Endothelial cell of umbilical vein (primary cell): ENCODE measurements around the gene NEUROD1. TPM values are rescaled to one million over a fixed set of nuclear protein-coding genes. Genes with fewer than 3 reads are reported as not detected.

ENCODE experiments used
- BruUV-seq: library from RNA; stranded (reverse); fragments of 400-500 nt; replicated peaks from 2 replicates; lab custom pipeline; 2021; lab: Mats Ljungman, UMichigan
- CTCF ChIA-PET: fragments of 300-600, 350-600 bp; sonication (Branson Sonifier 250); formaldehyde crosslinking; loops from one replicate; lab custom pipeline; 2021; ENCODE audit warnings: antibody characterized with exemption, inconsistent platforms; lab: Charles Lee
- POLR2A ChIA-PET: fragments of 300-600, 350-600 bp; sonication (Branson Sonifier 250); formaldehyde crosslinking; loops from one replicate; lab custom pipeline; 2021; ENCODE audit warnings: antibody characterized with exemption, inconsistent platforms; lab: Charles Lee
- DNase-seq: peaks from one replicate; pipeline ENCODE4 v3.0.0-alpha.2; 2011; ENCODE audit warnings: low read depth, low spot score
- FAIRE-seq: peaks from 2 replicates; lab custom pipeline; 2011; peaks lifted over from hg19 to GRCh38; lab: Jason Lieb, UNC
- H2AFZ ChIP-seq: 2 replicates; pipeline ENCODE4 v1.6.0; 2012; ENCODE audit warnings: low read depth, low read length, control low read depth, inconsistent platforms
- H3K27ac ChIP-seq: 2 replicates; pipeline ENCODE4 v1.5.1; 2011; ENCODE audit warnings: low read depth, mild to moderate bottlenecking, control low read depth, low read length, moderate library complexity; ENCODE audit not compliant: insufficient read depth
- H3K27me3 ChIP-seq, 2 experiments: 2 replicates each; pipeline versions ENCODE4 v1.6.0 to v1.6.1; 2011; ENCODE audit warnings: low read length in 2 of 2, mixed read lengths in 1 of 2; ENCODE audit not compliant: control insufficient read depth in 2 of 2, insufficient read depth in 2 of 2
- H3K36me3 ChIP-seq, 2 experiments: 2 replicates in 1 of 2; 3 replicates in 1 of 2; pipeline ENCODE4 v1.5.1; 2011; ENCODE audit warnings: low read length in 2 of 2, mild to moderate bottlenecking in 1 of 2, moderate library complexity in 1 of 2; ENCODE audit not compliant: control insufficient read depth in 2 of 2, insufficient read depth in 2 of 2; ENCODE audit errors: extremely low read depth in 1 of 2
- H3K4me1 ChIP-seq: 3 replicates; pipeline ENCODE4 v1.5.1; 2011; ENCODE audit warnings: mild to moderate bottlenecking, low read length; ENCODE audit not compliant: control insufficient read depth, insufficient read depth; ENCODE audit errors: extremely low read depth
- H3K4me2 ChIP-seq: 2 replicates; pipeline ENCODE4 v1.6.1; 2011; ENCODE audit warnings: low read length, control low read depth, mixed read lengths; ENCODE audit not compliant: insufficient read depth
- H3K4me3 ChIP-seq, 3 experiments: fragments of 200-600 bp in 1 of 3; sonication (generic), shearing (Covaris generic) in 1 of 3; replicated peaks in 1 of 3; 2 replicates each; pipeline ENCODE4 v1.5.1; 2011 to 2016; ENCODE audit warnings: control low read depth in 3 of 3, low read length in 3 of 3, mild to moderate bottlenecking in 2 of 3, inconsistent platforms in 1 of 3, low read depth in 1 of 3, moderate library complexity in 1 of 3; ENCODE audit not compliant: insufficient read depth in 1 of 3
- H3K79me2 ChIP-seq: 2 replicates; pipeline ENCODE4 v1.6.0; 2012; ENCODE audit warnings: low read length, inconsistent platforms; ENCODE audit not compliant: control insufficient read depth, insufficient read depth
- H3K9ac ChIP-seq: replicated peaks from 2 replicates; pipeline ENCODE3; 2011; ENCODE audit warnings: low read length, control low read depth; ENCODE audit not compliant: insufficient read depth; ENCODE audit errors: extremely low read depth
- H3K9me1 ChIP-seq: replicated peaks from 3 replicates; pipeline ENCODE4 v1.6.0; 2011; ENCODE audit warnings: mild to moderate bottlenecking, low read length; ENCODE audit not compliant: control insufficient read depth, insufficient read depth; ENCODE audit errors: extremely low read depth
- H3K9me3 ChIP-seq: replicated peaks from 2 replicates; pipeline ENCODE4 v1.5.1; 2012; ENCODE audit warnings: low read length, inconsistent platforms; ENCODE audit not compliant: control insufficient read depth, insufficient read depth
- H4K20me1 ChIP-seq: replicated peaks from 2 replicates; pipeline ENCODE3; 2011; ENCODE audit warnings: mild to moderate bottlenecking, low read length; ENCODE audit not compliant: control insufficient read depth, insufficient read depth; ENCODE audit errors: extremely low read depth
- EZH2 ChIP-seq: IDR thresholded peaks from 2 replicates; pipeline ENCODE4 v1.6.1; 2012; ENCODE audit warnings: borderline replicate concordance, low read depth, mild to moderate bottlenecking, moderate library complexity, low read length, inconsistent platforms; ENCODE audit not compliant: severe bottlenecking
- FOS ChIP-seq: IDR thresholded peaks from 2 replicates; pipeline ENCODE4 v1.6.1; 2011; ENCODE audit warnings: mild to moderate bottlenecking, low read length, moderate library complexity, borderline replicate concordance; ENCODE audit not compliant: insufficient read depth
- GATA2 ChIP-seq: IDR thresholded peaks from 2 replicates; pipeline ENCODE4 v1.7.0; 2011; ENCODE audit warnings: low read depth, mild to moderate bottlenecking, moderate library complexity, mixed read lengths, low read length; ENCODE audit not compliant: insufficient read length, insufficient read depth
- JUN ChIP-seq: IDR thresholded peaks from 2 replicates; pipeline ENCODE4 v1.6.1; 2011; ENCODE audit warnings: borderline replicate concordance, low read depth; ENCODE audit not compliant: insufficient read length, insufficient read depth
- MYC ChIP-seq: IDR thresholded peaks from one replicate; pipeline ENCODE4 v1.6.1; 2011; ENCODE audit warnings: mild to moderate bottlenecking, low read depth, low read length
- POLR2A ChIP-seq: IDR thresholded peaks from 2 replicates; pipeline ENCODE4 v1.6.1; 2012; ENCODE audit warnings: low read depth, mild to moderate bottlenecking, control low read depth, low read length
- POLR2AphosphoS5 ChIP-seq: IDR thresholded peaks from 2 replicates; pipeline ENCODE4 v1.6.1; 2012; ENCODE audit warnings: low read depth, mild to moderate bottlenecking, control low read depth, low read length, moderate library complexity; ENCODE audit not compliant: insufficient read depth
- dilution Hi-C: fragments of 300-500 bp; cut with MboI; formaldehyde crosslinking; loops from one replicate; pipeline ENCODE4 v1.15.0; 2019; ENCODE audit warnings: low sequenced_read_pairs; ENCODE audit not compliant: extremely low pct_ligation_motif_present
- intact Hi-C: fragments of 100-400 bp; cut with micrococcal nuclease; formaldehyde crosslinking; loops from one replicate; pipeline ENCODE4 v1.10.0; 2022
- polyA plus RNA-seq, 4 experiments: library from polyadenylated mRNA; depleted of rRNA in 3 of 4; stranded (reverse) in 3 of 4; unstranded in 1 of 4; fragments of >200 nt; gene quantifications; 2 replicates each; pipeline versions ENCODE4 v1.2.1 to v1.2.3, GENCODE V29; 2011 to 2012; ENCODE audit warnings: missing spikeins in 1 of 4
- total RNA-seq: library from RNA; stranded (reverse); gene quantifications from 2 replicates; pipeline ENCODE4 v1.2.3, GENCODE V29; 2021
- TF ChIP-seq, protein P1 (sequence below), 2 donors: IDR thresholded peaks; 1 replicate in 1 of 2; 2 replicates in 1 of 2; pipeline ENCODE4 v1.5.1; 2011; ENCODE audit warnings: low read length in 2 of 2, mild to moderate bottlenecking in 2 of 2, moderate library complexity in 2 of 2, control low read depth in 1 of 2, inconsistent platforms in 1 of 2, low read depth in 1 of 2; ENCODE audit not compliant: insufficient read depth in 1 of 2; ENCODE audit errors: extremely low read depth in 1 of 2
- TF ChIP-seq, protein P2 (sequence below): IDR thresholded peaks from 2 replicates; pipeline ENCODE4 v1.6.1; 2011; ENCODE audit not compliant: insufficient read depth, insufficient read length

The NEUROD1 gene
- total and polyA plus RNA-seq, 2 donors (not counting 3 experiments of a cell fraction or from before 2014, with no cell fraction given), result not detected

DNA sequence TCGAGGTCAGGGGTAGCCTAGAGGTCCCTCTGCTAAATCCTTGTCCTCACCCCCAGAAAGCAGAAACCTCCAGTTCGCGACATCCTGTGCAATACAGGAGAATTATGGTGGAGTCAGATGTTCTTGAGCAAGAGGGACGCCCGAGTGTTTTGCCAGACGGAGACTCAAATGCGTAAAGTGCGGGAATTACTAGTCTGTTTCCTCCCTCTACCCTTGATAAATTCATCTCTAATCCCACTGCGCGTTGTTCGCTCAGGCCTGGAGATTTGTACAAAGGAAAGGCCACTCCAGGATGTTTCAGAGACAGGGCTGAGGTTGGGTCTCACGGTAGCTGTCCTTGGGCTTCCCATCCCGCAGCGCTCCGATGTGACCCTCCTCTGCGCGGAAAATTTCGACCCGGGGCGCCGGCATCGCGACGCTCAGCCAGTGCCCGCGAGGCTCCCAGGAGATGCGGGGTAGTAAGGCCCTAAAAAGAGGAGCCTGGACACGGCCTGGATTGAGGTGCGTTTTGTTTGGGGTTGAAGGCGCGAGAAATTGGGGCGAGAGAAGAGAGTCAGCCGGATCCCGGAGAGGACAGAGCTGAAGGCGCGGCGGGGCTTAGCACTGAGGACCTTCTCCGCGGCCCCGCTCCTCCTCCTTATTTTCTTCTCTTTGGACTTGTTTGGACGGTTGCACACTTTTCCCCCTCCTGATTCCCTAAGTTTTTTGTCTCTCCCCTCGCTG, 2.6 kb upstream of the NEUROD1 start:
- Histone ChIP-seq H3K79me2 (no peaks in the 10 kb centered on the region), H3K36me3 (no peaks in the 10 kb centered on the region), H3K9me3 (no peaks in the 10 kb centered on the region), H3K9ac (no peak overlapping the region), H4K20me1 (no peaks in the 10 kb centered on the region), H3K27ac (no peak overlapping the region), H3K4me3 (no peak overlapping the region), H3K4me1 (no peaks in the 10 kb centered on the region), H3K9me1 (no peaks in the 10 kb centered on the region), H3K4me2 (no peak overlapping the region), H2AFZ (no peak overlapping the region), H3K27me3 (peaks cover 67 to 89% of the 10 kb centered on the region in 2 experiments)
- dilution Hi-C loops, result no loop called here
- no TSS peak for BruUV-seq
- FAIRE-seq (no peak), DNase-seq (no peak)
- ChIA-PET POLR2A (no interaction called here), CTCF (no interaction called here)
- peak; percentile 85 for TF ChIP-seq EZH2
- no peak for TF ChIP-seq GATA2
- intact Hi-C loops, result no loop called here

DNA sequence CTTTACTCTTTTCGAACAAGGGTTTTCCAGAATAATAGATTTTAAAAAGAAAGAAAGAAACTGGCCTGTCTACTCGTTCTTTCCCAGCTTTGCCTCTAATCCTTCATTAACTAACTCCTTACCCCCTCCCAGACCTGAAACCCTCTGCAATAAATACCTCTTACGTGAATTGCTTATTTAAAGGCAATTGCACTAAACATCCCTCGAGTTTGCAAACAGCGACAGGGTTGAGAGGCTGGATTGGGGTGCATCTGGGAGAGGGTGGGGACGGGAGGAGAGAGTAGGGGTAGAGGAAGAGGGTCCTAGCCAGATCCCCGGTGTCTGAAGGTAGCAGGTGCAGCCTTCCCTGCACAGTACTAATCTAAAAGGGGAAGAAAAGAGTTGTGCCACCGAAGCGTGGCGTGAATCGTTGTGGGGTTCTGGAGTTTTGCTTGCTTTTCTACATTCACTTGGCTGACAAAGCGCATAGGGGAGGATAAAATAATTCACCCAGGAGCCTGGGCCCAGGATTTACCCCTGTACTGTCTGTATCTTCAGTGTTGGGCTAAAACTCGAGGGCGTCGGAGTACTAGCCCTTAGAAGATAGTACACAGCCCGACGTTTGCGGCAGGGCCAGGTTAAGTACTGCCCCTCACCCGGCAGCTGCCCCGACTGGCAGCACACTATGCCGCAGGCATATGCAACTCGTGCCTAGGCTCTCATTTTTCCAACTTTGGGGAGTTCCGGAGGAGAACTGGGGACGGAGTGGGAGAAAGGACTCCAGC, 1.9 kb upstream of the NEUROD1 start:
- ChIA-PET CTCF (no interaction called here), POLR2A (no interaction called here)
- intact Hi-C loops, result no loop called here

More for the DNA sequence above, 1.9 kb upstream of the NEUROD1 start:
- Histone ChIP-seq H3K27ac (no peak overlapping the region), H3K4me2 (no peak overlapping the region), H3K9ac (no peak overlapping the region), H3K4me1 (no peaks in the 10 kb centered on the region), H4K20me1 (no peaks in the 10 kb centered on the region), H3K36me3 (no peaks in the 10 kb centered on the region), H2AFZ (no peak overlapping the region), H3K9me1 (no peaks in the 10 kb centered on the region), H3K9me3 (no peaks in the 10 kb centered on the region), H3K27me3 (peaks cover 70 to 89% of the 10 kb centered on the region in 2 experiments), H3K79me2 (no peaks in the 10 kb centered on the region), H3K4me3 (no peak overlapping the region)
- dilution Hi-C loops, result no loop called here
- DNase-seq (no peak), FAIRE-seq (no peak)
- TF ChIP-seq POLR2A (no peak), MYC (no peak), GATA2 (no peak), EZH2 (no peak), POLR2AphosphoS5 (no peak), FOS (no peak), JUN (no peak)
- TF ChIP-seq, protein P1, sequence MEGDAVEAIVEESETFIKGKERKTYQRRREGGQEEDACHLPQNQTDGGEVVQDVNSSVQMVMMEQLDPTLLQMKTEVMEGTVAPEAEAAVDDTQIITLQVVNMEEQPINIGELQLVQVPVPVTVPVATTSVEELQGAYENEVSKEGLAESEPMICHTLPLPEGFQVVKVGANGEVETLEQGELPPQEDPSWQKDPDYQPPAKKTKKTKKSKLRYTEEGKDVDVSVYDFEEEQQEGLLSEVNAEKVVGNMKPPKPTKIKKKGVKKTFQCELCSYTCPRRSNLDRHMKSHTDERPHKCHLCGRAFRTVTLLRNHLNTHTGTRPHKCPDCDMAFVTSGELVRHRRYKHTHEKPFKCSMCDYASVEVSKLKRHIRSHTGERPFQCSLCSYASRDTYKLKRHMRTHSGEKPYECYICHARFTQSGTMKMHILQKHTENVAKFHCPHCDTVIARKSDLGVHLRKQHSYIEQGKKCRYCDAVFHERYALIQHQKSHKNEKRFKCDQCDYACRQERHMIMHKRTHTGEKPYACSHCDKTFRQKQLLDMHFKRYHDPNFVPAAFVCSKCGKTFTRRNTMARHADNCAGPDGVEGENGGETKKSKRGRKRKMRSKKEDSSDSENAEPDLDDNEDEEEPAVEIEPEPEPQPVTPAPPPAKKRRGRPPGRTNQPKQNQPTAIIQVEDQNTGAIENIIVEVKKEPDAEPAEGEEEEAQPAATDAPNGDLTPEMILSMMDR (IDR thresholded peaks at IDR 0.05; ENCODE audit: extremely low read depth in 1 of 2, insufficient read depth in 1 of 2, low read depth in 1 of 2, low read length in 2 of 2), result no peak
- TF ChIP-seq, protein P2, sequence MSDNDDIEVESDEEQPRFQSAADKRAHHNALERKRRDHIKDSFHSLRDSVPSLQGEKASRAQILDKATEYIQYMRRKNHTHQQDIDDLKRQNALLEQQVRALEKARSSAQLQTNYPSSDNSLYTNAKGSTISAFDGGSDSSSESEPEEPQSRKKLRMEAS, result no peak
- BruUV-seq, result no TSS peak
